Keratinocyte (primary cell): Measurements from ENCODE around the gene EGLN1. TPM values are rescaled to one million over a fixed set of nuclear protein-coding genes. Genes with fewer than 3 reads are reported as not detected.

Experiments
- DNase-seq: peaks from one replicate; pipeline ENCODE4 v3.0.0-alpha.2; 2011; ENCODE audit warnings: low read depth, missing footprints, low spot score
- FAIRE-seq: peaks from 2 replicates; lab custom pipeline; 2011; peaks lifted over from hg19 to GRCh38; lab: Jason Lieb, UNC
- H2AFZ ChIP-seq: 2 replicates; pipeline ENCODE4 v1.6.0; 2012; ENCODE audit warnings: low read length, control low read depth, inconsistent platforms; ENCODE audit not compliant: control insufficient read depth
- H3K27ac ChIP-seq: 2 replicates; pipeline ENCODE4 v1.5.1; 2011; ENCODE audit warnings: low read length; ENCODE audit not compliant: control insufficient read depth, insufficient read depth
- H3K27me3 ChIP-seq: 3 replicates; pipeline ENCODE4 v1.6.0; 2011; ENCODE audit warnings: low read length; ENCODE audit not compliant: control insufficient read depth, insufficient read depth; ENCODE audit errors: extremely low read depth
- H3K36me3 ChIP-seq, 2 experiments: 2 replicates in 1 of 2; 3 replicates in 1 of 2; pipeline ENCODE4 v1.5.1; 2011; ENCODE audit warnings: low read length in 2 of 2, mild to moderate bottlenecking in 1 of 2; ENCODE audit not compliant: control insufficient read depth in 2 of 2, insufficient read depth in 2 of 2; ENCODE audit errors: extremely low read depth in 1 of 2
- H3K4me1 ChIP-seq: 3 replicates; pipeline ENCODE4 v1.5.1; 2011; ENCODE audit warnings: low read length; ENCODE audit not compliant: control insufficient read depth, insufficient read depth; ENCODE audit errors: extremely low read depth
- H3K4me2 ChIP-seq: 3 replicates; pipeline ENCODE4 v1.6.0; 2011; ENCODE audit warnings: low read depth, low read length; ENCODE audit not compliant: control insufficient read depth, insufficient read depth; ENCODE audit errors: extremely low read depth
- H3K4me3 ChIP-seq, 3 experiments: fragments of 200-600 bp in 1 of 3; sonication (generic) in 1 of 3; 2 replicates in 2 of 3; 3 replicates in 1 of 3; pipeline ENCODE4 v1.5.1; 2011 to 2016; ENCODE audit warnings: low read length in 3 of 3, mild to moderate bottlenecking in 3 of 3, control low read depth in 2 of 3, inconsistent platforms in 1 of 3, low read depth in 1 of 3, mixed read lengths in 1 of 3, mixed run types in 1 of 3, moderate library complexity in 1 of 3; ENCODE audit not compliant: control insufficient read depth in 2 of 3, insufficient read depth in 2 of 3; ENCODE audit errors: extremely low read depth in 1 of 3
- H3K79me2 ChIP-seq: 2 replicates; pipeline ENCODE4 v1.6.0; 2012; ENCODE audit warnings: low read length; ENCODE audit not compliant: control insufficient read depth, insufficient read depth
- H3K9ac ChIP-seq: 3 replicates; pipeline ENCODE4 v1.6.0; 2011; ENCODE audit warnings: low read length; ENCODE audit not compliant: control insufficient read depth, insufficient read depth; ENCODE audit errors: extremely low read depth
- H3K9me1 ChIP-seq: 3 replicates; pipeline ENCODE4 v1.6.0; 2011; ENCODE audit warnings: low read length; ENCODE audit not compliant: control insufficient read depth, insufficient read depth; ENCODE audit errors: extremely low read depth
- H3K9me3 ChIP-seq: 2 replicates; pipeline ENCODE4 v1.5.1; 2012; ENCODE audit warnings: low read depth, low read length; ENCODE audit not compliant: control insufficient read depth
- H4K20me1 ChIP-seq: 3 replicates; pipeline ENCODE4 v1.6.0; 2011; ENCODE audit warnings: low read length; ENCODE audit not compliant: control insufficient read depth, insufficient read depth; ENCODE audit errors: extremely low read depth
- CTCF ChIP-seq, 3 experiments: IDR thresholded peaks in 1 of 3; conservative IDR thresholded peaks in 1 of 3; optimal IDR thresholded peaks in 1 of 3; 2 replicates in 2 of 3; 3 replicates in 1 of 3; pipeline versions ENCODE3 to v1.5.1; 2011; ENCODE audit warnings: low read length in 3 of 3, mild to moderate bottlenecking in 3 of 3, moderate library complexity in 2 of 3, control low read depth in 1 of 3, inconsistent platforms in 1 of 3; ENCODE audit not compliant: insufficient read depth in 2 of 3; ENCODE audit errors: extremely low read depth in 1 of 3
- EZH2 ChIP-seq: IDR thresholded peaks from one replicate; pipeline ENCODE4 v1.6.1; 2012; ENCODE audit warnings: inconsistent platforms, mild to moderate bottlenecking, low read length, moderate library complexity
- dilution Hi-C: fragments of 300-500 bp; cut with MboI; formaldehyde crosslinking; loops from one replicate; pipeline ENCODE4 v1.7.0; 2020; ENCODE audit warnings: low sequenced_read_pairs; ENCODE audit not compliant: extremely low pct_ligation_motif_present
- polyA plus RNA-seq, 5 experiments: library from polyadenylated mRNA; depleted of rRNA in 3 of 5; stranded (reverse) in 3 of 5; stranded (forward) in 1 of 5; unstranded in 1 of 5; fragments of >200 nt; gene quantifications; 1 replicate in 1 of 5; 2 replicates in 3 of 5; 3 replicates in 1 of 5; pipeline versions ENCODE4 v1.2.1 to v1.2.3, GENCODE V29; 2011 to 2012; ENCODE audit warnings: missing spikeins in 2 of 5, low read depth in 1 of 5, low replicate concordance in 1 of 5

EGLN1 gene
- polyA plus RNA-seq, 1 donor (not counting 4 experiments of a cell fraction or from before 2014, with no cell fraction given) = 34.1 TPM

DNA sequence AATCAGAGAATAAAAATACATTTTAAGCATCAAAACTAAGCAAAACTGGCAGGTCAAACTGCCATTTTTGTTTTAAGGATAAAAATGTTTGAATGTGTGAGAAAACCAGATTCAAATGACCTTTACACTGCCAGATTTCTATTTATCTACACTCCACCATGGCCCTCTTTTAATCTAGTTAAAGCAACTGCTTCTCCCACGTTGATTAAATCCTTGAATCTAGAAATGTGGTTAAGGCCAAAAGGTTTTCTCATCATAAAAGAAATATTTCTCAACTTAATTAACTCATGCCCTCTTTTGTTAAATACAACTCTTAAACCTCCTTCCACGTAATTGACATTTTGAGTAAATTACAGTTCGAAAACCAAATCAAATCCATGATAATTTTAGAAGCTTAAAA lies 15.0 kb downstream of the EGLN1 start:
- FAIRE-seq (no peak), DNase-seq (no peak)
- H3K79me2 ChIP-seq = peaks cover 57% of the 10 kb centered on the region
- H3K9ac ChIP-seq = no peak overlapping the region
- H3K27me3 ChIP-seq = no peaks in the 10 kb centered on the region
- no peak overlapping the region for H3K4me3 ChIP-seq
- H3K9me3 ChIP-seq = no peaks in the 10 kb centered on the region
- H3K27ac ChIP-seq = peak overlapping the region; percentile 63
- H3K36me3 ChIP-seq = no peaks in the 10 kb centered on the region
- no peak overlapping the region for H2AFZ ChIP-seq
- H3K4me1 ChIP-seq = peaks cover 17% of the 10 kb centered on the region
- H3K9me1 ChIP-seq = no peaks in the 10 kb centered on the region
- no peak overlapping the region for H3K4me2 ChIP-seq
- dilution Hi-C loops = no loop called here
- TF ChIP-seq EZH2 (no peak), CTCF (optimal IDR thresholded peaks at IDR 0.05 in 1 of 3, IDR thresholded peaks at IDR 0.05 in 1 of 3, conservative IDR thresholded peaks at IDR 0.05 in 1 of 3; ENCODE audit: extremely low read depth in 1 of 3, insufficient read depth in 2 of 3, low read length in 3 of 3) (no peak)
- H4K20me1 ChIP-seq = peaks cover 2% of the 10 kb centered on the region

- H3K79me2 ChIP-seq = peaks cover 41% of the 10 kb centered on the region
- H3K27me3 ChIP-seq = no peaks in the 10 kb centered on the region
- no peak overlapping the region for H3K4me3 ChIP-seq
- no peak for DNase-seq
- H3K9me1 ChIP-seq = no peaks in the 10 kb centered on the region
- H2AFZ ChIP-seq = no peak overlapping the region
- no peaks in the 10 kb centered on the region for H3K9me3 ChIP-seq
- H3K27ac ChIP-seq = no peak overlapping the region
- H3K9ac ChIP-seq = no peak overlapping the region
- TF ChIP-seq CTCF (optimal IDR thresholded peaks at IDR 0.05 in 1 of 3, IDR thresholded peaks at IDR 0.05 in 1 of 3, conservative IDR thresholded peaks at IDR 0.05 in 1 of 3; ENCODE audit: extremely low read depth in 1 of 3, insufficient read depth in 2 of 3, low read length in 3 of 3) (no peak), EZH2 (no peak)
- H4K20me1 ChIP-seq = peaks cover 2% of the 10 kb centered on the region
- peaks cover 17% of the 10 kb centered on the region for H3K4me1 ChIP-seq
- FAIRE-seq = no peak
- H3K4me2 ChIP-seq = no peak overlapping the region
- dilution Hi-C loops = no loop called here
- H3K36me3 ChIP-seq = no peaks in the 10 kb centered on the region
These were observed 17.8 kb downstream of the EGLN1 start for GRCh38 chr1:231404318-231404717.
